ENCODE data around the gene GRIK4.

The GRIK4 gene

GRCh38 chr11:120817158-120817557 lies 305.6 kb downstream of the GRIK4 start:
- no peak for DNase-seq

DNA sequence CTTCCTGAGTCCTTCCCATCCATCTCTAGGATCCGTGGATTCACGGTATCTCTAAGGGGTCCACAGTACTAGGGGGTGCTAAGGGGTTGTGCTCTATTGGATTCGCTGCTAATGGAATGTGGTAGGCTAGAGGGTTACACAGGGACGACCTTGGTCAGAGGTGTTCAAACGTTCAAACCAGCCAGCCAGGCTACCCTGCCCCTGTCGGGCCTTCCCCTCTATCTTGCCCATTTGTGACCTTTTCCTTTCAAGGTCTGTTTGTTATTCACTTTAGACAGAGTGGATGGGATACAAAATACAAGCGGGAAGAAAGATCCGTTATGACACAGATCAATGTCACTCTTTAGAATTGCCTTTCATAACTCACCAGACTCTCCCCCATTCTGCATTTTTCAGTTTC lies 306.5 kb downstream of the GRIK4 start:
- no peak for DNase-seq

- DNase-seq = no peak
These were observed 307.5 kb downstream of the GRIK4 start for GRCh38 chr11:120819003-120819402.

DNA sequence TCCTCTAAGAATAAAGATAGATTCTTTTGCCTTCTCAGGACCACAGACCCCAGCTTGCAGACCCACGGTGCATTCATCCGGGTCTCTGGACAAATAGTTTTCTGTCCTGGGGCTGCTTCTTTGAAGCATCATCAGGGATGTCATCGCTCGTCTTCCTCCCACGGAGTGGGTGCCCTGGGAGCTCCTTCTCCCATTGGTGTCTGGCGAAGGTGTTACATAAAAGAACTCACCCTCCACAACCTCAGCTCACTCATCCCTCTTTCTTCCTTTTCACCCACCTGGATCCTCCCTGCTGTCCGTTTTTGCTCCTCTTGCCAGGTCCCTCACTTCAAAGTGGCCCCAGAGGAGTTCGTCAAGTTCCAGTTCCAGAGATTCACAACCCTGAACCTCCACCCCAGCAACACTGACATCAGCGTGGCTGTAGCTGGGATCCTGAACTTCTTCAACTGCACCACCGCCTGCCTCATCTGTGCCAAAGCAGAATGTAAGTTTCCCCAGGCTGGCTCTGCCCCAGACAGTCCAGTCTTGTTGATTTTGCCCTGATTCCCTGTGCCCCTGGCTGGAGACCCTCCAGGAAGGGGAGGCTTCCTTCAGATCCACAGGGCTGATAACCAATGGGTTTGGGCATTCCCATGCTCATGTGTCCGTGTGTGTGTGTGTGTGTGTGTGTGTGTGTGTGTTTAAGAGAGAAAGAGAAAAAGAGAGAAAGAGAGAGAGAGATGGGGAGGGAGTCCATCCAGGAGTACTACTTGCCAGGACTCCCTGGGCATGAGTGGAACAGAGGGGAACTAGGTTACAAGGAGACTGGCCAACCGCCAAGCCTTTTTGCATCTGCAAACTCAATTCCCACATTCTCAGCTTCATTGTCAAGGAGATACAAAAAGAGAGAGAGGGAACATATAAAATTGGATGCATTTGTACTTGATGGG lies 308.2 kb downstream of the GRIK4 start:
- no peak for DNase-seq

- no peak for DNase-seq
These were observed 311.6 kb downstream of the GRIK4 start for GRCh38 chr11:120823159-120823558.

- DNase-seq = no peak
These were observed 312.7 kb downstream of the GRIK4 start for GRCh38 chr11:120824242-120824641.

DNA sequence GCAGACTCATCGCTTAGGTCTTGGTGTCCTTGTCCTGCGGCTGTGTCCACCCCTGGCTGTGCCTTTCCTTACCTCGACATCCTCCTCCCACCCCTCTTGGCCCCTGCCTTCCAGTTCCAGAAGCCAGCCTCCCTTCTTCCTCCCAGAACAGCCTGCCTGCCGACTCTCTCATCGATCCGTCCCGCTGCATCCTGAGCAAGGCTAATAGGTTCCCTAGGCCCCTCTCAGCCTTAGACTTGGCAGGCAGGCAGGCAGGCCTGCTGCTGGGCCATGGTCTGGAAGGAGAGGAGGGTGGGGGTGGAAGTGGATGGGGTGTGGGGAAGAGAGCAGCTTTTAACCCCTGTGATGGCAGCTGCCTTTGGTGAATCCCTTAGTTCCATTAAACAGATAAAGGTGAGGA lies 315.6 kb downstream of the GRIK4 start:
- no peak for DNase-seq

DNA sequence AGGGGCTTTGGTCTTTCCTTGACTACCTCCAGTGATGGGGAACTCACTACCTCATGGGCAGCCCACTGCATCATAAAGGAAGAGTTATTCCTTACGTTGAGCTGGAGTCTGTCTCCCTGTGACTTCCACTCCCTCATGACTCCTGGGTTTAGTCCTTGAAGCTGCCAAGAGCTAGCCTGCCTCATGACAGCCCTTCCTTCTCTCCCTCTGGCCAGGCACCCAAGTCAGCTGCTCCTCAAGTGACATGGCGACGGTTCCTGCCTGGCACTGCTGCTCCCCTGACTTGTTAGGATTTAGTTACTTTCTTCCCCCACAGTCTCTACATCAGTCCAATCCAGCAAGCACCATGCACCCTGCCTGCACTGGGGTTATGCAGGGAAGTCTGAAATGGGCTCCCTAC lies 316.3 kb downstream of the GRIK4 start:
- DNase-seq = no peak

DNA sequence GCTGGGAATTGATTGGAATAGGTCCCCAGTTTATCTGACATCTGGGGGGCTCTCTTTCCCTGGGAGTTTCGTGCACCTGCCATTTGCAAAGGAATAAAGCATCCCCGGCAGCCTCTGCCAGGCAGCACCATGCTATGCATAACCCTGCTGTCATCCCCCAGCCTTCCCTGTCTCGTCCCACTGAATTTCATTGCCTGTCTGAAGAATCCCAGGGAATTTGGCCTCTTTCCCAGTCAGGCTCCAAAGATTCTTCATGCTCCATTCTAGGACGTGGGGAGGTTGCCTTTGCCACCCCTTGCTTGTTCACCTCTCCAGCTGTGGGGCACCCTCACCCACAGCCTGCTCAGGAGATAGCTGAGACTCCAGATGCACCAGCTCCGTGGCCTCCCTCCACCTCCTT lies 317.3 kb downstream of the GRIK4 start:
- DNase-seq = no peak

- DNase-seq = no peak
These were observed 318.6 kb downstream of the GRIK4 start for GRCh38 chr11:120830085-120830620.

- DNase-seq = no peak
These were observed 321.1 kb downstream of the GRIK4 start for GRCh38 chr11:120832481-120833238.

DNA sequence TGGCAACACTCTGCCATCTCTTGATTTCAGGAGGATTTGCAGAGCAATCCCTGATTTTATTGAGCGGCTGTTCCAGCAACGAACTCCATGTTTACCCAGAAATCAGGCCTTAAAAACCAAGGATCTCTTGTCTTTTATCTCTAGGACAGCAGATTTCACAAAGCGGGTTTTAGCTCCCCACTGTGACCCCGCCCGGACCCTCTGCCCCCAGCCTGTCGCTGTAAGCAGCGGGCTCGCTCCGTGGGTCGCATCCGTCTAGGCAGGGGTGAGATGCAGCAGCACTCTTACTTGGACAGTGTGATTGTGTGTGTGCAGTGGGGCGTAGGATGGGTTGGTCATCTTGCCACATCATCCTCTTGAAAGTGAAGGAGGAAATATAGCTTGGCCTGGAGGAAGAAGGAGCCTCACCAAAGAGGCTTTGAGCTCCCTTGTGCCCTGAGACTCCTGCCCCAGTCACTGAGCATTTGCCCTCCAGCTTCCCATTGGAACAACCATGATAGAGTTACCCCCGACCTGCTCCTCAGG lies 323.2 kb downstream of the GRIK4 start:
- DNase-seq = no peak

DNA sequence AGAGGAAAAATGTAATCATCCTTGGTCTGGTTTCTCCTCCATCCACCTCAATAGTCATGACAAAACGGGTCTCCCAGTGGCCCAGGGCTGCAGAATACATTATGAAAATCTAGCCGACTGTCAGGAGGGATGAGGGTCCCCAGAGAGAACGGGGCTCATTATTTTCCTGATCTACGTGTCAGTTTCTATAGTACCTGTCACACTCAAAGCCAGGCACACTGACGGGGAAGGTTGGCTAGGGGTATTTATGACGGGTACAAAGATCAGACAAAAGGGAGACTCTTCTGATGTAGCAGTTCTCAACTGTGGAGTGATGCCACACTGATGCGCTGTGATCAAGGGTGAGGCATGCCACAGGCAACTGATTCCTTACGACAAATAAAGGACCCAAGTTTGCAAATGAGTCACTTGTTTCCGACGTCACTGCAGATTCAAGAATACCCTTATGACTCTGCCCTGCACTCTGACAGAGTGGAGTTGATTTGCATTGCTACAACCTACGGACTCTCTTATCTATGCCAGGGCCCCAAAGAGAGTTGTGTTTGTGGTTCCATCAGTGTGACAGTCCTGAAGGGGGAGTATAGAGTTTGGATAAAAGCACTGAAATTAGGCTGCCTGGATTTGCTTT lies 324.2 kb downstream of the GRIK4 start:
- DNase-seq = no peak

DNA sequence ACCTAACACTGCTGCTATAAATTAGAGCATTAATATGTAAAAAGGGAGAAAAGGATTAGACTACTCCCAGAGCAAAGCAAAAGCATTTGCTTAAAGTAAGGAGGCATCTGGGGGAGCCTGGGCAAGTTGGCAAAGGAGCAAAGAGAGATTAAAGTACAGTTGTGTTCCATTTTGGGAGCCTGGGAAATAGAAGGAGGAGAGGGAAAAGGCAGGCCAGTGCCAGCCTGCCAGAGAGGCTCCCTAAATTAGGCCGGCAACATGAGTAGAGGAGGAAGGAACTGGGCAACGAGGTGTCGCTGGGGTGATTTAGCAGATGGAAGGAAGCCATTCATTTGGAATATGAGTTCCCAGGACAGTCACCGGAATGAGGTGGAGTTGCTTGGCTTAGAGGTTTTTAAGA lies 326.1 kb downstream of the GRIK4 start:
- no peak for DNase-seq

GRCh38 chr11:120839201-120839600 lies 327.7 kb downstream of the GRIK4 start:
- DNase-seq = no peak

- no peak for DNase-seq
These were observed 328.4 kb downstream of the GRIK4 start for GRCh38 chr11:120839846-120840402.

DNA sequence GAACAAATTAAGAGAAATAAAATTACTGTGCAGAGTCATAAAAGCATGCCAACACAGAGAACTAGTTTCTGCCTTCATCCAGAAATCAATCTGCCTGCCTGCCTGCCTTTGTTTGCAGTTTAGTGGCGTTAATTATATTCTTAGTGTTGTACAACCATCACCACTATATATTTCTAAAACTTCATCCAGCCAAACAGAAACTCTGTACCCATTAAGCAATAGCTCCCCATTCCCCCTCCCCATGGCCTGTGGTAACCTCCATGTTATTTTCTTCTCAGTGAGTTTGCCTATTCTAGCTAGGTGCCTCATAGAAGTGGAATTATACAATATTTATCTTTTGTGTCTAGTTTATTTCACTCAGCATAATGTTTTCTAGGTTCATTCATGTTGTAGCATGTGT lies 329.1 kb downstream of the GRIK4 start:
- DNase-seq = no peak

- DNase-seq = no peak
These were observed 329.5 kb downstream of the GRIK4 start for GRCh38 chr11:120841074-120841473.

GRCh38 chr11:120842195-120842594 lies 330.6 kb downstream of the GRIK4 start:
- DNase-seq = no peak

- no peak for DNase-seq
These were observed 341.9 kb downstream of the GRIK4 start for GRCh38 chr11:120853435-120853834.

DNA sequence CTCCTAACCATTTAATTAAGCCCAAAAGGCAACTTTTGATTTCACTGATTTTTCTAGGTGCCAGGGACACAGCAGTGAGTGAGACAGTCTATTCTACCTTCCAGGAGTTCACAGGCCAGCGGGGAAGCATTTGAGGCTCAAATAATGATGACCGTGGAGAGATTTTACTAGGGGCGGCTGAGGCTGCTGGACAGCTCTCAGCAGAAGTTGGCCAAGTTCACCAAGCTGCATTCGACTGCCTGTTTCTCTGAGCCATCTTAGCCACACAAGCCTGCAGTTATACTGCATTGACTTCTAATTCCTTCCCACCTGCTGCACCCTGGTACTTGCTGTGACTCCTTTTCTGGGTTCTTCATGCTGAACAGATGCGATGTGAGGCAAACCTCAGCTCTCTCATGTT lies 343.4 kb downstream of the GRIK4 start:
- no peak for DNase-seq

DNA sequence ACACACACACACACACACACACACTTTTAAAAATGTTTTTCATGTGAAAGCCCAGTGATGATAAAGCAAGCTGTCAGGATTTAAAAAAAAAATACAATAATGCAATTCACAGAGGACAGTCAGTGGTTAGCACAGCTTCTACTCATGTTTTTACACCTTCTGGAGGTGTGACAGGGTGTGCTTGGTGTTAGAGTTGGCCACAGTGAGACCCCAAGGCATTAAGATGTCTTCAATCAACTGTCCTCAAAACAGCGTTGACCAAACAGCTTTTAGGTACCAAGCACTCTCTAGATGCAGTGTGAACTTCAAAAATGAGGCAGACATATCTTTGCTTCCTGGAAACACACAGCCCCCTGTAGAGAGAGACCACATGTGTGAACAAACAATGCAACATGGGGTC lies 346.0 kb downstream of the GRIK4 start:
- DNase-seq = no peak

GRCh38 chr11:120858740-120859139 lies 347.2 kb downstream of the GRIK4 start:
- no peak for DNase-seq
